ENCODE data around the gene NXPH1. TPM values are rescaled to one million over a fixed set of nuclear protein-coding genes. Genes with fewer than 3 reads are reported as not detected.

NXPH1 gene
- total RNA-seq, 3 donors from 2014 or later (not counting 1 experiment from before 2014, with no cell fraction given): not detected

- H3K4me3 ChIP-seq (ENCODE audit: low read length): no peak overlapping the region
- Mint-ChIP-seq H3K27me3 (ENCODE audit: low read depth in 2 of 2) (no peaks in the 10 kb centered on the region), H3K36me3 (no peaks in the 10 kb centered on the region), H3K9me3 (peaks cover 4 to 5% of the 10 kb centered on the region in 2 donors), H3K27ac (no peak overlapping the region), H3K4me3 (no peak overlapping the region), H3K4me1 (no peaks in the 10 kb centered on the region)
- TF ChIP-seq CTCF (IDR thresholded peaks at IDR 0.05): no peak
- H3K36me3 ChIP-seq (ENCODE audit: control insufficient read depth, insufficient read depth, low read length): no peaks in the 10 kb centered on the region
- H3K4me1 ChIP-seq (ENCODE audit: control insufficient read depth, insufficient read depth, low read length): no peaks in the 10 kb centered on the region
- WGBS (ENCODE audit: insufficient coverage): 72% methylated on average over 2 of the region's 2 CpGs
- no peaks in the 10 kb centered on the region for H3K27me3 ChIP-seq (ENCODE audit: control insufficient read depth, insufficient read depth, low read length)
- H3K27ac ChIP-seq (ENCODE audit: low read length): no peak overlapping the region
- no peaks in the 10 kb centered on the region for H3K9me3 ChIP-seq (ENCODE audit: control insufficient read depth, insufficient read depth, low read length)
- no peak for DNase-seq
- ATAC-seq: no peak
- intact Hi-C loops (cut with micrococcal nuclease): no loop called here
Observed at GRCh38 chr7:8566016-8566415, 132.6 kb downstream of the NXPH1 start.

GRCh38 chr7:8567626-8568025 lies 134.2 kb downstream of the NXPH1 start:
- no peak overlapping the region for H3K4me3 Mint-ChIP-seq
- H3K27ac Mint-ChIP-seq: no peak overlapping the region
- no peaks in the 10 kb centered on the region for H3K27me3 Mint-ChIP-seq (ENCODE audit: low read depth in 2 of 2)
- peaks cover 5 to 6% of the 10 kb centered on the region in 2 donors for H3K9me3 Mint-ChIP-seq
- Histone ChIP-seq H3K27me3 (ENCODE audit: control insufficient read depth, insufficient read depth, low read length) (no peaks in the 10 kb centered on the region), H3K27ac (ENCODE audit: low read length) (no peak overlapping the region), H3K36me3 (ENCODE audit: control insufficient read depth, insufficient read depth, low read length) (no peaks in the 10 kb centered on the region), H3K9me3 (ENCODE audit: control insufficient read depth, insufficient read depth, low read length) (no peaks in the 10 kb centered on the region), H3K4me3 (ENCODE audit: low read length) (no peak overlapping the region), H3K4me1 (ENCODE audit: control insufficient read depth, insufficient read depth, low read length) (no peaks in the 10 kb centered on the region)
- 81% methylated on average over 2 of the region's 4 CpGs for WGBS (ENCODE audit: insufficient coverage)
- no peak for TF ChIP-seq CTCF (IDR thresholded peaks at IDR 0.05)
- intact Hi-C loops (cut with micrococcal nuclease): no loop called here
- H3K36me3 Mint-ChIP-seq: no peaks in the 10 kb centered on the region
- no peaks in the 10 kb centered on the region for H3K4me1 Mint-ChIP-seq
- ATAC-seq (no peak), DNase-seq (no peak)

GRCh38 chr7:8579661-8580194 lies 146.3 kb downstream of the NXPH1 start:
- no peak for TF ChIP-seq CTCF (IDR thresholded peaks at IDR 0.05)
- Histone ChIP-seq H3K4me3 (ENCODE audit: low read length) (no peak overlapping the region), H3K27me3 (ENCODE audit: control insufficient read depth, insufficient read depth, low read length) (no peaks in the 10 kb centered on the region), H3K27ac (ENCODE audit: low read length) (no peak overlapping the region), H3K4me1 (ENCODE audit: control insufficient read depth, insufficient read depth, low read length) (no peaks in the 10 kb centered on the region), H3K36me3 (ENCODE audit: control insufficient read depth, insufficient read depth, low read length) (no peaks in the 10 kb centered on the region), H3K9me3 (ENCODE audit: control insufficient read depth, insufficient read depth, low read length) (peaks cover 2% of the 10 kb centered on the region)
- 83% methylated on average over 6 of the region's 6 CpGs for WGBS (ENCODE audit: insufficient coverage)
- Mint-ChIP-seq H3K4me1 (no peaks in the 10 kb centered on the region), H3K4me3 (no peak overlapping the region), H3K9me3 (peaks cover 6 to 9% of the 10 kb centered on the region in 2 donors), H3K36me3 (no peaks in the 10 kb centered on the region), H3K27me3 (ENCODE audit: low read depth in 2 of 2) (no peaks in the 10 kb centered on the region), H3K27ac (no peak overlapping the region)
- ATAC-seq (no peak), DNase-seq (no peak)
- intact Hi-C loops (cut with micrococcal nuclease): no loop called here

- Histone ChIP-seq H3K4me3 (ENCODE audit: low read length) (no peak overlapping the region), H3K36me3 (ENCODE audit: control insufficient read depth, insufficient read depth, low read length) (no peaks in the 10 kb centered on the region), H3K4me1 (ENCODE audit: control insufficient read depth, insufficient read depth, low read length) (no peaks in the 10 kb centered on the region), H3K9me3 (ENCODE audit: control insufficient read depth, insufficient read depth, low read length) (peaks cover 2% of the 10 kb centered on the region), H3K27ac (ENCODE audit: low read length) (no peak overlapping the region), H3K27me3 (ENCODE audit: control insufficient read depth, insufficient read depth, low read length) (no peaks in the 10 kb centered on the region)
- no peaks in the 10 kb centered on the region for H3K27me3 Mint-ChIP-seq (ENCODE audit: low read depth in 2 of 2)
- no peak for ATAC-seq
- no peak overlapping the region for H3K27ac Mint-ChIP-seq
- peaks cover 5 to 9% of the 10 kb centered on the region in 2 donors for H3K9me3 Mint-ChIP-seq
- 93% methylated on average over 5 of the region's 5 CpGs for WGBS (ENCODE audit: insufficient coverage)
- TF ChIP-seq CTCF (IDR thresholded peaks at IDR 0.05): no peak
- no peaks in the 10 kb centered on the region for H3K4me1 Mint-ChIP-seq
- H3K4me3 Mint-ChIP-seq: no peak overlapping the region
- no peak for DNase-seq
- no peaks in the 10 kb centered on the region for H3K36me3 Mint-ChIP-seq
- intact Hi-C loops (cut with micrococcal nuclease): no loop called here
Observed at GRCh38 chr7:8581842-8582241, 148.4 kb downstream of the NXPH1 start.

All from natural killer cell (primary cell).